H1 (cell line): ENCODE measurements around the gene RAB39B. TPM values are rescaled to one million over a fixed set of nuclear protein-coding genes. Genes with fewer than 3 reads are reported as not detected.

Experiments used
- CTCF ChIA-PET: fragments of 300-600 bp; sonication (Branson Sonifier 250); formaldehyde crosslinking; loops from one replicate; lab custom pipeline; 2021; ENCODE audit not compliant: partially characterized antibody; lab: Charles Lee
- POLR2A ChIA-PET: fragments of 300-600 bp; sonication (Branson Sonifier 250); formaldehyde crosslinking; loops from one replicate; lab custom pipeline; 2021; ENCODE audit warnings: inconsistent platforms; ENCODE audit not compliant: partially characterized antibody; lab: Charles Lee
- DNase-seq, 2 experiments: peaks; one replicate each; pipeline versions ENCODE4 v3.0.0 to v3.0.0-alpha.2; 2010 to 2022; ENCODE audit warnings: low spot score in 2 of 2, low read depth in 1 of 2, mixed read lengths in 1 of 2
- FAIRE-seq: peaks from 2 replicates; lab custom pipeline; 2011; peaks lifted over from hg19 to GRCh38; lab: Jason Lieb, UNC
- H2AFZ ChIP-seq: 2 replicates; pipeline ENCODE4 v1.8.1; 2012; ENCODE audit warnings: low read length, inconsistent platforms
- H2AK5ac ChIP-seq: 2 replicates; pipeline ENCODE4 v1.6.1; 2013; ENCODE audit warnings: low read depth, low read length
- H2BK120ac ChIP-seq: replicated peaks from 2 replicates; pipeline ENCODE3; 2013; ENCODE audit warnings: low read depth, low read length, inconsistent platforms
- H2BK12ac ChIP-seq: 2 replicates; pipeline ENCODE4 v1.6.1; 2013; ENCODE audit warnings: low read depth, low read length
- H2BK15ac ChIP-seq: 2 replicates; pipeline ENCODE4 v1.6.1; 2013; ENCODE audit warnings: low read length
- H2BK20ac ChIP-seq: 2 replicates; pipeline ENCODE4 v1.6.1; 2013; ENCODE audit warnings: low read length
- H2BK5ac ChIP-seq: 2 replicates; pipeline ENCODE4 v1.6.1; 2013; ENCODE audit warnings: low read depth, low read length
- H3K14ac ChIP-seq: 2 replicates; pipeline ENCODE4 v1.6.1; 2013; ENCODE audit warnings: inconsistent platforms; ENCODE audit not compliant: insufficient read length
- H3K18ac ChIP-seq: 2 replicates; pipeline ENCODE4 v1.6.1; 2013; ENCODE audit warnings: low read length; ENCODE audit errors: extremely low read depth
- H3K23ac ChIP-seq: 2 replicates; pipeline ENCODE4 v1.6.1; 2013; ENCODE audit warnings: inconsistent platforms; ENCODE audit not compliant: insufficient read length
- H3K23me2 ChIP-seq: 2 replicates; pipeline ENCODE4 v1.6.1; 2013; ENCODE audit warnings: low read depth, low read length
- H3K27ac ChIP-seq: 2 replicates; pipeline ENCODE4 v1.6.1; 2011; ENCODE audit warnings: low read depth, low read length, inconsistent platforms
- H3K27me3 ChIP-seq, 4 experiments: replicated peaks in 1 of 4; 1 replicate in 1 of 4; 2 replicates in 3 of 4; pipeline versions ENCODE4 v1.6.1 to v1.8.1; 2011 to 2013; ENCODE audit warnings: low read length in 3 of 4, mild to moderate bottlenecking in 3 of 4, inconsistent platforms in 2 of 4, mixed read lengths in 2 of 4, moderate library complexity in 1 of 4; ENCODE audit not compliant: control insufficient read depth in 3 of 4, insufficient read depth in 3 of 4; ENCODE audit errors: extremely low read depth in 1 of 4
- H3K36me3 ChIP-seq, 4 experiments: 2 replicates each; pipeline versions ENCODE4 v1.6.1 to v1.8.1; 2011 to 2013; ENCODE audit warnings: mild to moderate bottlenecking in 4 of 4, low read length in 3 of 4, moderate library complexity in 2 of 4, control low read depth in 1 of 4, inconsistent platforms in 1 of 4; ENCODE audit not compliant: insufficient read depth in 4 of 4, control insufficient read depth in 2 of 4
- H3K4ac ChIP-seq: replicated peaks from 2 replicates; pipeline ENCODE3; 2013; ENCODE audit warnings: low read length, low read depth, mixed read lengths, inconsistent platforms; ENCODE audit not compliant: insufficient read length
- H3K4me1 ChIP-seq, 4 experiments: replicated peaks in 1 of 4; 1 replicate in 1 of 4; 2 replicates in 3 of 4; pipeline versions ENCODE4 v1.6.1 to v1.8.1; 2011 to 2013; ENCODE audit warnings: low read length in 3 of 4, inconsistent platforms in 2 of 4, mixed read lengths in 1 of 4; ENCODE audit not compliant: insufficient read depth in 4 of 4, control insufficient read depth in 3 of 4
- H3K4me2 ChIP-seq, 2 experiments: 2 replicates each; pipeline versions ENCODE4 v1.6.1 to v1.8.1; 2011 to 2013; ENCODE audit warnings: low read depth in 2 of 2, low read length in 2 of 2, control low read depth in 1 of 2, inconsistent platforms in 1 of 2, mild to moderate bottlenecking in 1 of 2; ENCODE audit not compliant: insufficient read depth in 1 of 2
- H3K4me3 ChIP-seq, 4 experiments: fragments of 200-600, 300-600 bp in 1 of 4; sonication (generic), shearing (Covaris generic), sonication (Bioruptor Twin) in 1 of 4; 2 replicates each; pipeline versions ENCODE4 v1.5.1 to v1.8.1; 2011 to 2016; ENCODE audit warnings: low read length in 4 of 4, low read depth in 3 of 4, control low read depth in 2 of 4, inconsistent platforms in 2 of 4, mild to moderate bottlenecking in 2 of 4, mixed read lengths in 1 of 4, moderate library complexity in 1 of 4; ENCODE audit not compliant: insufficient read depth in 2 of 4; ENCODE audit errors: extremely low read depth in 1 of 4
- H3K56ac ChIP-seq: replicated peaks from 2 replicates; pipeline ENCODE3; 2013; ENCODE audit warnings: low read depth, mild to moderate bottlenecking, mixed read lengths, low read length, inconsistent platforms; ENCODE audit not compliant: insufficient read length
- H3K79me1 ChIP-seq: 2 replicates; pipeline ENCODE4 v1.6.1; 2013; ENCODE audit warnings: low read depth, low read length, control low read depth
- H3K79me2 ChIP-seq, 2 experiments: 2 replicates each; pipeline versions ENCODE4 v1.6.1 to v1.8.1; 2012 to 2013; ENCODE audit warnings: low read length in 2 of 2, mild to moderate bottlenecking in 2 of 2, inconsistent platforms in 1 of 2; ENCODE audit not compliant: insufficient read depth in 2 of 2, control insufficient read depth in 1 of 2
- H3K9ac ChIP-seq, 4 experiments: replicated peaks in 1 of 4; 1 replicate in 1 of 4; 2 replicates in 3 of 4; pipeline versions ENCODE4 v1.6.1 to v1.8.1; 2011 to 2013; ENCODE audit warnings: low read depth in 3 of 4, low read length in 3 of 4, control low read depth in 2 of 4, mild to moderate bottlenecking in 2 of 4, moderate library complexity in 2 of 4, inconsistent platforms in 1 of 4; ENCODE audit errors: extremely low read depth in 1 of 4
- H3K9me3 ChIP-seq, 2 experiments: 2 replicates each; pipeline versions ENCODE4 v1.6.1 to v1.8.1; 2012 to 2013; ENCODE audit warnings: mild to moderate bottlenecking in 2 of 2, moderate library complexity in 2 of 2, control low read depth in 1 of 2, inconsistent platforms in 1 of 2, low read depth in 1 of 2, low read length in 1 of 2, mixed read lengths in 1 of 2; ENCODE audit not compliant: insufficient read depth in 2 of 2
- H4K20me1 ChIP-seq, 2 experiments: replicated peaks in 1 of 2; 2 replicates each; pipeline versions ENCODE3 to v1.8.1; 2011 to 2013; ENCODE audit warnings: inconsistent platforms in 2 of 2, low read length in 2 of 2, mild to moderate bottlenecking in 1 of 2; ENCODE audit not compliant: insufficient read depth in 2 of 2, control insufficient read depth in 1 of 2
- H4K5ac ChIP-seq: 2 replicates; pipeline ENCODE4 v1.6.1; 2013; ENCODE audit warnings: low read length, low read depth, mixed read lengths, inconsistent platforms; ENCODE audit not compliant: insufficient read length
- H4K8ac ChIP-seq: 2 replicates; pipeline ENCODE4 v1.8.0; 2013; ENCODE audit warnings: mild to moderate bottlenecking, moderate library complexity, low read length, inconsistent platforms; ENCODE audit not compliant: insufficient read depth; ENCODE audit errors: extremely low read depth
- H4K91ac ChIP-seq: replicated peaks from 2 replicates; pipeline ENCODE3; 2013; ENCODE audit warnings: low read length, mixed read lengths, inconsistent platforms; ENCODE audit not compliant: insufficient read length
- CHD2 ChIP-seq: IDR thresholded peaks from 2 replicates; pipeline ENCODE4 v1.6.1; 2012; ENCODE audit warnings: low read length, improper control_type of control experiment
- CTBP2 ChIP-seq: IDR thresholded peaks from 2 replicates; pipeline ENCODE4 v1.7.0; 2011; ENCODE audit warnings: borderline replicate concordance, mild to moderate bottlenecking, moderate library complexity, mixed read lengths, low read length; ENCODE audit not compliant: insufficient read depth, insufficient read length
- HDAC2 ChIP-seq, 2 experiments: fragments of 300-600 bp in 1 of 2; sonication (generic) in 1 of 2; IDR thresholded peaks; 2 replicates each; pipeline ENCODE4 v1.6.1; 2011 to 2012; ENCODE audit warnings: low read depth in 2 of 2, low read length in 2 of 2, mild to moderate bottlenecking in 2 of 2, moderate library complexity in 2 of 2, borderline replicate concordance in 1 of 2, inconsistent platforms in 1 of 2
- KDM1A ChIP-seq: fragments of 200-600, 300-600 bp; sonication (generic); IDR thresholded peaks from 2 replicates; pipeline ENCODE4 v1.7.1; 2016; ENCODE audit warnings: mild to moderate bottlenecking, low read length, borderline replicate concordance
- NANOG ChIP-seq: IDR thresholded peaks from 2 replicates; pipeline ENCODE4 v1.6.1; 2011; ENCODE audit warnings: low read length, low read depth, mild to moderate bottlenecking, inconsistent platforms; ENCODE audit not compliant: insufficient read depth, poor library complexity, severe bottlenecking
- RAD21 ChIP-seq, 2 experiments: IDR thresholded peaks in 1 of 2; conservative IDR thresholded peaks in 1 of 2; 2 replicates each; pipeline ENCODE4 v1.6.1; 2011; ENCODE audit warnings: low read depth in 2 of 2, low read length in 2 of 2, improper control_type of control experiment in 1 of 2, inconsistent platforms in 1 of 2, mild to moderate bottlenecking in 1 of 2, moderate library complexity in 1 of 2
- SIRT6 ChIP-seq: IDR thresholded peaks from one replicate; pipeline ENCODE4 v1.7.1; 2012; ENCODE audit warnings: low read length, inconsistent platforms
- SP1 ChIP-seq: IDR thresholded peaks from 2 replicates; pipeline ENCODE4 v1.6.1; 2011; ENCODE audit warnings: low read depth, low read length
- SUZ12 ChIP-seq: fragments of 200-600 bp; sonication (generic); IDR thresholded peaks from 2 replicates; pipeline ENCODE4 v1.6.1; 2012; ENCODE audit warnings: mild to moderate bottlenecking, inconsistent platforms, low read length, moderate library complexity, mixed read lengths
- TAF7 ChIP-seq: optimal IDR thresholded peaks from 2 replicates; pipeline ENCODE3; 2011; ENCODE audit warnings: low read depth, mild to moderate bottlenecking, inconsistent platforms, low read length, moderate library complexity, borderline replicate concordance
- TCF12 ChIP-seq: IDR thresholded peaks from 2 replicates; pipeline ENCODE4 v1.6.1; 2011; ENCODE audit warnings: low read depth, mild to moderate bottlenecking, low read length
- WGBS, 2 experiments: shearing (Covaris generic) in 1 of 2; methylation state at CpG; one replicate each; pipeline versions ENCODE4 v1.1.6 to v1.1.7; 2013 to 2015; ENCODE audit warnings: low lambda C conversion rate in 2 of 2, mixed read lengths in 2 of 2, inconsistent platforms in 1 of 2, low coverage in 1 of 2, missing lambda C conversion rate in 1 of 2; ENCODE audit not compliant: insufficient replicate concordance in 2 of 2, insufficient coverage in 1 of 2, insufficient read length in 1 of 2; ENCODE audit errors: extremely low coverage in 1 of 2, missing lambda C conversion rate in 1 of 2; 5-methylcytosine and 5-hydroxymethylcytosine counted together
- polyA plus RNA-seq, 7 experiments: library from polyadenylated mRNA; depleted of rRNA in 3 of 7; stranded (reverse) in 5 of 7; unstranded in 2 of 7; fragments of >200 nt in 5 of 7; fragments of 200-250 nt in 2 of 7; gene quantifications; 1 replicate in 5 of 7; 2 replicates in 1 of 7; 4 replicates in 1 of 7; pipeline versions ENCODE4 v1.2.1 to v1.2.3, GENCODE V29; 2011 to 2013; ENCODE audit warnings: missing spikeins in 2 of 7, mixed read lengths in 2 of 7
- total RNA-seq: library from RNA; stranded (reverse); fragmentation: NEBNext Ultra II Directional; extraction: Animal tissue kit (Norgen Biotek cat#: 25700); gene quantifications from 2 replicates; pipeline ENCODE4 v1.2.1, GENCODE V29; 2021
- TF ChIP-seq, protein P1 (sequence below): IDR thresholded peaks from 2 replicates; pipeline ENCODE4 v1.6.1; 2012; ENCODE audit warnings: inconsistent platforms
- TF ChIP-seq, protein P2 (sequence below): IDR thresholded peaks from 2 replicates; pipeline ENCODE4 v1.6.1; 2011; ENCODE audit warnings: low read depth, mild to moderate bottlenecking, low read length; ENCODE audit not compliant: insufficient read depth

RAB39B gene
- total and polyA plus RNA-seq, 2 of the 8 experiments (the other 6 are each of a cell fraction or from before 2014, with no cell fraction given) = 3.1 to 9.3 TPM

DNA sequence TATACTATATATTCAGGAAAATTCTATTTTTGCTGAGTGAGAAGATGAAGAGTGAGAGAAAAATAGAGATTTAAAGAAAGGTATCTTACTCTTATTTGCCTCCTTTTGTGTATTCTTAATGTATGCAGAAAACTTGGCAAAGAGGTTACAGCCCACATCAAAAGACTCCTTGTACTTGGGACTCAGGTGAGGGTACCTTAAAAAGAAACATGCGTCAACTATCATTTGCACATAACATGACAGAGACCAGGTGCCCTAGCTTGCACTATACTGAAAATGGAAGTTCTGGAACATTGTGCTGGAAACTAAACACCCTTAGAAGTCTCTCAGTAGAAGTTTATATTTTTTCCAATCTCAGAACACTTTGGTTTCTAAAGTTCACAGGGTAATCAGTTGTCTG lies 15.6 kb upstream of the RAB39B start:
- no peak overlapping the region for H2BK20ac ChIP-seq
- no peak overlapping the region for H2BK12ac ChIP-seq
- no peak overlapping the region for H3K14ac ChIP-seq
- H3K9me3 ChIP-seq = no peaks in the 10 kb centered on the region
- H3K27me3 ChIP-seq = no peaks in the 10 kb centered on the region
- H2BK5ac ChIP-seq = no peak overlapping the region
- ChIA-PET POLR2A (no interaction called here), CTCF (no interaction called here)
- no peak overlapping the region for H3K4ac ChIP-seq
- no peak overlapping the region for H4K8ac ChIP-seq
- H3K56ac ChIP-seq = no peak overlapping the region
- no peak for FAIRE-seq
- no peaks in the 10 kb centered on the region for H3K79me2 ChIP-seq
- H2BK120ac ChIP-seq = no peak overlapping the region
- no peaks in the 10 kb centered on the region for H3K36me3 ChIP-seq
- H3K9ac ChIP-seq = no peak overlapping the region
- no peaks in the 10 kb centered on the region for H4K20me1 ChIP-seq
- no peak overlapping the region for H3K23ac ChIP-seq
- H3K4me3 ChIP-seq = no peak overlapping the region
- DNase-seq = no peak
- H3K27ac ChIP-seq = no peak overlapping the region
- no peak overlapping the region for H3K18ac ChIP-seq
- H3K23me2 ChIP-seq = no peaks in the 10 kb centered on the region
- no peak overlapping the region for H4K91ac ChIP-seq
- no peak overlapping the region for H3K4me2 ChIP-seq
- WGBS, 2 experiments = 83% methylated on average over 1 of the region's 1 CpG; no CpG with 5 or more reads in 1 of the 2 experiments
- H2BK15ac ChIP-seq = no peak overlapping the region
- no peak overlapping the region for H2AK5ac ChIP-seq
- H3K4me1 ChIP-seq = no peaks in the 10 kb centered on the region
- H3K79me1 ChIP-seq = no peaks in the 10 kb centered on the region
- no peak overlapping the region for H4K5ac ChIP-seq
- no peak overlapping the region for H2AFZ ChIP-seq
- no peak for TF ChIP-seq TAF7
- no peak for TF ChIP-seq KDM1A
- TF ChIP-seq SIRT6 = no peak
- no peak for TF ChIP-seq SUZ12
- TF ChIP-seq CHD2 = no peak
- no peak for TF ChIP-seq RAD21 (IDR thresholded peaks at IDR 0.05 in 1 of 2, conservative IDR thresholded peaks at IDR 0.05 in 1 of 2; ENCODE audit: low read depth in 2 of 2, low read length in 2 of 2)
- no peak for TF ChIP-seq CTBP2
- no peak for TF ChIP-seq TCF12
- TF ChIP-seq HDAC2 (IDR thresholded peaks at IDR 0.05; ENCODE audit: borderline replicate concordance in 1 of 2, low read depth in 2 of 2, low read length in 2 of 2) = no peak
- TF ChIP-seq, protein P1, sequence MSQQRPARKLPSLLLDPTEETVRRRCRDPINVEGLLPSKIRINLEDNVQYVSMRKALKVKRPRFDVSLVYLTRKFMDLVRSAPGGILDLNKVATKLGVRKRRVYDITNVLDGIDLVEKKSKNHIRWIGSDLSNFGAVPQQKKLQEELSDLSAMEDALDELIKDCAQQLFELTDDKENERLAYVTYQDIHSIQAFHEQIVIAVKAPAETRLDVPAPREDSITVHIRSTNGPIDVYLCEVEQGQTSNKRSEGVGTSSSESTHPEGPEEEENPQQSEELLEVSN = no peak
- TF ChIP-seq, protein P2, sequence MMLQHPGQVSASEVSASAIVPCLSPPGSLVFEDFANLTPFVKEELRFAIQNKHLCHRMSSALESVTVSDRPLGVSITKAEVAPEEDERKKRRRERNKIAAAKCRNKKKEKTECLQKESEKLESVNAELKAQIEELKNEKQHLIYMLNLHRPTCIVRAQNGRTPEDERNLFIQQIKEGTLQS = no peak
- no peak for TF ChIP-seq NANOG
- no peak for TF ChIP-seq SP1
